GM23248 (cell line): ENCODE measurements around the gene CRACDL. TPM values are rescaled to one million over a fixed set of nuclear protein-coding genes. Genes with fewer than 3 reads are reported as not detected.

ENCODE experiments used
- DNase-seq: peaks from one replicate; pipeline ENCODE4 v3.0.0-alpha.2; 2015
- H2AFZ ChIP-seq: fragments of 200-600 bp; sonication (generic); 2 replicates; pipeline ENCODE4 v1.6.1; 2016; ENCODE audit warnings: antibody characterized with exemption
- H3F3A ChIP-seq: fragments of 200-600 bp; sonication (generic); 2 replicates; pipeline ENCODE4 v1.6.1; 2016; ENCODE audit warnings: mild to moderate bottlenecking, antibody characterized with exemption, mixed run types; ENCODE audit not compliant: insufficient read depth
- H3K27ac ChIP-seq: fragments of 200-600 bp; sonication (generic); 2 replicates; pipeline ENCODE4 v1.5.1; 2016; ENCODE audit warnings: mild to moderate bottlenecking
- H3K27me3 ChIP-seq: fragments of 200-600 bp; sonication (generic); replicated peaks from 2 replicates; pipeline ENCODE4 v1.6.1; 2016; ENCODE audit warnings: mild to moderate bottlenecking; ENCODE audit not compliant: insufficient read depth
- H3K36me3 ChIP-seq: fragments of 200-600 bp; sonication (generic); 2 replicates; pipeline ENCODE4 v1.6.1; 2016; ENCODE audit warnings: low read depth, mild to moderate bottlenecking
- H3K4me1 ChIP-seq: fragments of 200-600 bp; sonication (generic); 2 replicates; pipeline ENCODE4 v1.6.1; 2016; ENCODE audit warnings: mild to moderate bottlenecking; ENCODE audit not compliant: insufficient read depth
- H3K4me2 ChIP-seq: fragments of 200-600 bp; sonication (generic); one replicate; pipeline ENCODE4 v1.6.1; 2016; ENCODE audit warnings: mild to moderate bottlenecking; ENCODE audit not compliant: unreplicated experiment
- H3K4me3 ChIP-seq: fragments of 200-600 bp; sonication (generic); 2 replicates; pipeline ENCODE4 v1.5.1; 2016; ENCODE audit warnings: mild to moderate bottlenecking
- H3K79me2 ChIP-seq: fragments of 200-600 bp; sonication (generic); 2 replicates; pipeline ENCODE4 v1.6.1; 2016; ENCODE audit warnings: mild to moderate bottlenecking; ENCODE audit not compliant: insufficient read depth
- H3K9ac ChIP-seq: fragments of 200-600 bp; sonication (generic); 2 replicates; pipeline ENCODE4 v1.6.1; 2016; ENCODE audit warnings: mild to moderate bottlenecking
- H3K9me2 ChIP-seq: fragments of 200-600 bp; sonication (generic); 2 replicates; pipeline ENCODE4 v1.6.1; 2016; ENCODE audit warnings: mixed run types, mild to moderate bottlenecking, moderate library complexity; ENCODE audit not compliant: insufficient read depth
- H3K9me3 ChIP-seq: fragments of 200-600 bp; sonication (generic); one replicate; pipeline ENCODE4 v1.6.1; 2017; ENCODE audit warnings: low read depth
- H4K20me1 ChIP-seq: fragments of 200-600 bp; sonication (generic); 2 replicates; pipeline ENCODE4 v1.6.0; 2016; ENCODE audit not compliant: insufficient read depth
- EZH2 ChIP-seq: fragments of 200-600 bp; sonication (generic); IDR thresholded peaks from 2 replicates; pipeline ENCODE4 v1.6.1; 2018; ENCODE audit warnings: antibody characterized with exemption, mild to moderate bottlenecking; ENCODE audit not compliant: insufficient read depth, poor library complexity, severe bottlenecking
- EZH2phosphoT487 ChIP-seq: fragments of 200-600 bp; sonication (generic); IDR thresholded peaks from 2 replicates; pipeline ENCODE4 v1.6.1; 2018; ENCODE audit warnings: antibody characterized with exemption, moderate library complexity, mild to moderate bottlenecking, low read depth; ENCODE audit not compliant: insufficient read depth
- WGBS, 2 experiments: methylation state at CpG; one replicate each; pipeline ENCODE4 v1.1.6; 2015 to 2017; ENCODE audit warnings: low lambda C conversion rate in 2 of 2, low coverage in 1 of 2; ENCODE audit errors: missing lambda C conversion rate in 2 of 2; 5-methylcytosine and 5-hydroxymethylcytosine counted together
- in situ Hi-C: fragments of 300-500 bp; cut with MboI; formaldehyde crosslinking; loops from 2 replicates; pipeline ENCODE4 v1.15.0; 2020
- polyA plus RNA-seq: library from polyadenylated mRNA; unstranded; fragments of >200 nt; fragmentation: Nextera tagmentation; extraction: Ambion mirVana; gene quantifications from 2 replicates; pipeline ENCODE4 v1.2.1, GENCODE V29; 2016
- total RNA-seq: library from RNA; depleted of rRNA; stranded (reverse); fragments of >200 nt; shearing (Covaris generic); gene quantifications from 2 replicates; pipeline ENCODE4 v1.2.3, GENCODE V29; 2014

Gene CRACDL
- total and polyA plus RNA-seq, 2 experiments from 2014 or later = not detected

GRCh38 chr2:98751748-98752147 lies 184.3 kb downstream of the CRACDL start:
- Histone ChIP-seq H3K4me2 (no peak overlapping the region), H3K36me3 (no peaks in the 10 kb centered on the region), H3K9ac (no peak overlapping the region), H3K9me2 (no peaks in the 10 kb centered on the region), H3K27ac (no peak overlapping the region), H3F3A (no peaks in the 10 kb centered on the region), H3K27me3 (peaks cover 55% of the 10 kb centered on the region), H2AFZ (no peak overlapping the region), H3K4me1 (no peaks in the 10 kb centered on the region), H3K4me3 (no peak overlapping the region), H3K9me3 (no peaks in the 10 kb centered on the region), H4K20me1 (no peaks in the 10 kb centered on the region), H3K79me2 (no peaks in the 10 kb centered on the region)
- no peak for TF ChIP-seq EZH2phosphoT487
- TF ChIP-seq EZH2 = no peak
- DNase-seq = no peak
- in situ Hi-C loops = no loop called here
- 20 to 29% methylated on average over 1 of the region's 1 CpG for WGBS, 2 experiments

GRCh38 chr2:98750593-98751282 lies 185.3 kb downstream of the CRACDL start:
- Histone ChIP-seq H3K9me2 (no peaks in the 10 kb centered on the region), H3K9ac (no peak overlapping the region), H3K27ac (no peak overlapping the region), H3F3A (no peaks in the 10 kb centered on the region), H3K36me3 (no peaks in the 10 kb centered on the region), H3K79me2 (no peaks in the 10 kb centered on the region), H2AFZ (no peak overlapping the region), H3K9me3 (no peaks in the 10 kb centered on the region), H3K27me3 (peaks cover 50% of the 10 kb centered on the region), H3K4me2 (no peak overlapping the region), H3K4me1 (no peaks in the 10 kb centered on the region), H3K4me3 (no peak overlapping the region), H4K20me1 (no peaks in the 10 kb centered on the region)
- no peak for DNase-seq
- 51% methylated on average over 9 of the region's 9 CpGs for WGBS, 2 experiments
- in situ Hi-C loops = no loop called here
- TF ChIP-seq EZH2phosphoT487 (no peak), EZH2 (no peak)

GRCh38 chr2:98749066-98749450 lies 187.0 kb downstream of the CRACDL start:
- no peak overlapping the region for H3K27ac ChIP-seq
- no peaks in the 10 kb centered on the region for H3F3A ChIP-seq
- no peaks in the 10 kb centered on the region for H3K79me2 ChIP-seq
- H3K4me2 ChIP-seq = no peak overlapping the region
- no peaks in the 10 kb centered on the region for H3K9me3 ChIP-seq
- H3K4me1 ChIP-seq = no peaks in the 10 kb centered on the region
- no peaks in the 10 kb centered on the region for H3K9me2 ChIP-seq
- H4K20me1 ChIP-seq = no peaks in the 10 kb centered on the region
- TF ChIP-seq EZH2 (no peak), EZH2phosphoT487 (no peak)
- no peaks in the 10 kb centered on the region for H3K36me3 ChIP-seq
- H3K27me3 ChIP-seq = peaks cover 34% of the 10 kb centered on the region
- H3K9ac ChIP-seq = no peak overlapping the region
- no peak overlapping the region for H2AFZ ChIP-seq
- DNase-seq = no peak
- H3K4me3 ChIP-seq = no peak overlapping the region
- in situ Hi-C loops = no loop called here

GRCh38 chr2:98748292-98749065 lies 187.5 kb downstream of the CRACDL start:
- H3K4me2 ChIP-seq = no peak overlapping the region
- H3K27me3 ChIP-seq = peaks cover 30% of the 10 kb centered on the region
- H3K79me2 ChIP-seq = no peaks in the 10 kb centered on the region
- no peak overlapping the region for H3K27ac ChIP-seq
- no peak for DNase-seq
- H3F3A ChIP-seq = no peaks in the 10 kb centered on the region
- H3K4me3 ChIP-seq = no peak overlapping the region
- H4K20me1 ChIP-seq = no peaks in the 10 kb centered on the region
- TF ChIP-seq EZH2 (no peak), EZH2phosphoT487 (no peak)
- no peaks in the 10 kb centered on the region for H3K4me1 ChIP-seq
- H2AFZ ChIP-seq = no peak overlapping the region
- WGBS, 2 experiments = 43 to 49% methylated on average over 13 of the region's 13 CpGs
- no peak overlapping the region for H3K9ac ChIP-seq
- H3K36me3 ChIP-seq = no peaks in the 10 kb centered on the region
- H3K9me2 ChIP-seq = no peaks in the 10 kb centered on the region
- in situ Hi-C loops = no loop called here
- H3K9me3 ChIP-seq = no peaks in the 10 kb centered on the region
